Endodermal cell (in vitro differentiated cells): ENCODE data around the gene STARD8. TPM values are rescaled to one million over a fixed set of nuclear protein-coding genes. Genes with fewer than 3 reads are reported as not detected.

Source experiments
- DNase-seq: peaks from one replicate; pipeline ENCODE4 v3.0.0-alpha.2; 2017
- H3K27ac ChIP-seq: 2 replicates; pipeline ENCODE4 v1.5.1; 2013; ENCODE audit warnings: mild to moderate bottlenecking, low read depth, low read length, moderate library complexity
- H3K27me3 ChIP-seq: 2 replicates; pipeline ENCODE4 v1.6.1; 2013; ENCODE audit warnings: mild to moderate bottlenecking, low read length, moderate library complexity; ENCODE audit not compliant: insufficient read depth, control insufficient read depth, poor library complexity, severe bottlenecking
- H3K36me3 ChIP-seq: 2 replicates; pipeline ENCODE4 v1.7.0; 2013; ENCODE audit warnings: mild to moderate bottlenecking, low read length, moderate library complexity; ENCODE audit not compliant: control insufficient read depth, insufficient read depth
- H3K4me1 ChIP-seq: one replicate; pipeline ENCODE4 v1.7.0; 2013; ENCODE audit warnings: low read length; ENCODE audit not compliant: control insufficient read depth, insufficient read depth
- H3K4me3 ChIP-seq: 2 replicates; pipeline ENCODE4 v1.5.1; 2013; ENCODE audit warnings: mild to moderate bottlenecking, low read length, moderate library complexity
- H3K9ac ChIP-seq: 2 replicates; pipeline ENCODE4 v1.6.1; 2013; ENCODE audit warnings: mild to moderate bottlenecking, low read length, moderate library complexity; ENCODE audit not compliant: poor library complexity, severe bottlenecking; ENCODE audit errors: extremely low read depth
- H3K9me3 ChIP-seq: 2 replicates; pipeline ENCODE4 v1.6.1; 2013; ENCODE audit warnings: mild to moderate bottlenecking, low read length, moderate library complexity; ENCODE audit not compliant: control insufficient read depth
- H3K27ac Mint-ChIP-seq: 2 replicates; pipeline ENCODE4 v1.8.0; 2020; ENCODE audit warnings: mixed read lengths
- H3K27me3 Mint-ChIP-seq: 2 replicates; pipeline ENCODE4 v1.8.0; 2021; ENCODE audit warnings: mild to moderate bottlenecking, mixed read lengths; ENCODE audit not compliant: insufficient read depth
- H3K36me3 Mint-ChIP-seq: 2 replicates; pipeline ENCODE4 v1.8.0; 2020; ENCODE audit warnings: low read depth, mixed read lengths
- H3K4me1 Mint-ChIP-seq: 2 replicates; pipeline ENCODE4 v1.8.0; 2020; ENCODE audit warnings: mixed read lengths
- H3K4me3 Mint-ChIP-seq: 2 replicates; pipeline ENCODE4 v1.8.0; 2020; ENCODE audit warnings: mild to moderate bottlenecking, moderate library complexity, mixed read lengths
- H3K9me3 Mint-ChIP-seq: 2 replicates; pipeline ENCODE4 v1.8.0; 2020; ENCODE audit warnings: mild to moderate bottlenecking, mixed read lengths
- WGBS, 2 experiments: methylation state at CpG; one replicate each; pipeline versions ENCODE4 v1.1.5 to v1.1.7; 2013; ENCODE audit warnings: missing lambda C conversion rate in 2 of 2, mixed read lengths in 1 of 2; ENCODE audit not compliant: insufficient coverage in 1 of 2, insufficient read length in 1 of 2; 5-methylcytosine and 5-hydroxymethylcytosine counted together
- total RNA-seq, 2 donors: library from RNA; stranded (reverse); fragmentation: NEBNext Ultra II Directional in 1 of 2; extraction: Animal tissue kit (Norgen Biotek cat#: 25700) in 1 of 2; gene quantifications; 2 replicates in 1 of 2; 3 replicates in 1 of 2; pipeline ENCODE4 v1.2.1, GENCODE V29; 2021
- TF ChIP-seq, protein P1 (sequence below): fragments of 200-600 bp; sonication (generic); conservative IDR thresholded peaks from 2 replicates; pipeline ENCODE4 v1.5.0; 2021; ENCODE audit warnings: antibody characterized with exemption, mild to moderate bottlenecking

STARD8 gene
- total RNA-seq, 2 donors from 2014 or later: 1.5 to 1.8 TPM

- 89% methylated on average over 2 of the region's 2 CpGs; no CpG with 5 or more reads in 1 of the 2 experiments for WGBS, 2 experiments
Observed at GRCh38 chrX:68683580-68683979, 36.1 kb downstream of the STARD8 start.

GRCh38 chrX:68684291-68684918 lies 36.9 kb downstream of the STARD8 start:
- no peak overlapping the region for H3K9ac ChIP-seq
- Mint-ChIP-seq H3K27me3 (peaks cover 10% of the 10 kb centered on the region), H3K27ac (no peak overlapping the region), H3K4me1 (peaks cover 3% of the 10 kb centered on the region), H3K9me3 (peaks cover 57% of the 10 kb centered on the region), H3K36me3 (no peaks in the 10 kb centered on the region), H3K4me3 (no peak overlapping the region)
- no peak for DNase-seq
- no peaks in the 10 kb centered on the region for H3K9me3 ChIP-seq
- H3K4me1 ChIP-seq: no peaks in the 10 kb centered on the region
- TF ChIP-seq, protein P1, sequence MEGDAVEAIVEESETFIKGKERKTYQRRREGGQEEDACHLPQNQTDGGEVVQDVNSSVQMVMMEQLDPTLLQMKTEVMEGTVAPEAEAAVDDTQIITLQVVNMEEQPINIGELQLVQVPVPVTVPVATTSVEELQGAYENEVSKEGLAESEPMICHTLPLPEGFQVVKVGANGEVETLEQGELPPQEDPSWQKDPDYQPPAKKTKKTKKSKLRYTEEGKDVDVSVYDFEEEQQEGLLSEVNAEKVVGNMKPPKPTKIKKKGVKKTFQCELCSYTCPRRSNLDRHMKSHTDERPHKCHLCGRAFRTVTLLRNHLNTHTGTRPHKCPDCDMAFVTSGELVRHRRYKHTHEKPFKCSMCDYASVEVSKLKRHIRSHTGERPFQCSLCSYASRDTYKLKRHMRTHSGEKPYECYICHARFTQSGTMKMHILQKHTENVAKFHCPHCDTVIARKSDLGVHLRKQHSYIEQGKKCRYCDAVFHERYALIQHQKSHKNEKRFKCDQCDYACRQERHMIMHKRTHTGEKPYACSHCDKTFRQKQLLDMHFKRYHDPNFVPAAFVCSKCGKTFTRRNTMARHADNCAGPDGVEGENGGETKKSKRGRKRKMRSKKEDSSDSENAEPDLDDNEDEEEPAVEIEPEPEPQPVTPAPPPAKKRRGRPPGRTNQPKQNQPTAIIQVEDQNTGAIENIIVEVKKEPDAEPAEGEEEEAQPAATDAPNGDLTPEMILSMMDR: no peak
- no peaks in the 10 kb centered on the region for H3K36me3 ChIP-seq
- no peak overlapping the region for H3K4me3 ChIP-seq
- H3K27me3 ChIP-seq: no peaks in the 10 kb centered on the region
- 73% methylated on average over 15 of the region's 15 CpGs; no CpG with 5 or more reads in 1 of the 2 experiments for WGBS, 2 experiments
- H3K27ac ChIP-seq: no peak overlapping the region

More at GRCh38 chrX:68683580-68683979, 36.1 kb downstream of the STARD8 start:
- Mint-ChIP-seq H3K4me1 (peaks cover 3% of the 10 kb centered on the region), H3K27ac (no peak overlapping the region), H3K36me3 (no peaks in the 10 kb centered on the region), H3K9me3 (peaks cover 62% of the 10 kb centered on the region), H3K27me3 (peaks cover 10% of the 10 kb centered on the region), H3K4me3 (no peak overlapping the region)
- H3K4me1 ChIP-seq: no peaks in the 10 kb centered on the region
- H3K9ac ChIP-seq: no peak overlapping the region
- H3K9me3 ChIP-seq: no peaks in the 10 kb centered on the region
- no peaks in the 10 kb centered on the region for H3K36me3 ChIP-seq
- DNase-seq: no peak
- H3K27me3 ChIP-seq: no peaks in the 10 kb centered on the region
- H3K4me3 ChIP-seq: no peak overlapping the region
- TF ChIP-seq, protein P1: no peak
- H3K27ac ChIP-seq: no peak overlapping the region

DNA sequence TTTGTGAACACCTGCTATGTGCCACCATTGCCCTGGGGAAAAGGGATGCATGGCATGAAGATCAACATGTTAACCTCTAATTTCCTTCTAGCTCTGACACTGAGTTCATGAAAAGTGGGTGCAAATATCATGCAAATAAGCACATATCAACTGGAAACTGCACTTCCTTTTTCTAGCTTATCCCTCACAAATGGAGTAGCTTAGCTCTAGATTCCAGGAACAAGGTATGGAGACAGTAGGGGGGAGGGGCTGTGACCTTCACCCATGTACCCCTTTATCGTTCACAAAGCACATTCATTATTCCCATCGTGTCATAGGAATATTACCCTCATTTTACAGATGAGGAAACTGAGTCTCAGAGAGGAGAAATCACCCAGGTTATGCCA lies 37.4 kb downstream of the STARD8 start:
- Mint-ChIP-seq H3K4me3 (no peak overlapping the region), H3K36me3 (no peaks in the 10 kb centered on the region), H3K4me1 (peaks cover 3% of the 10 kb centered on the region), H3K9me3 (peaks cover 54% of the 10 kb centered on the region), H3K27ac (no peak overlapping the region), H3K27me3 (peaks cover 12% of the 10 kb centered on the region)
- WGBS, 2 experiments: 100% methylated on average over 1 of the region's 2 CpGs; no CpG with 5 or more reads in 1 of the 2 experiments
- no peak overlapping the region for H3K4me3 ChIP-seq
- no peak for DNase-seq
- H3K27ac ChIP-seq: no peak overlapping the region
- TF ChIP-seq, protein P1: no peak
- no peaks in the 10 kb centered on the region for H3K9me3 ChIP-seq
- H3K4me1 ChIP-seq: no peaks in the 10 kb centered on the region
- no peaks in the 10 kb centered on the region for H3K27me3 ChIP-seq
- H3K36me3 ChIP-seq: no peaks in the 10 kb centered on the region
- no peak overlapping the region for H3K9ac ChIP-seq
